AG04449 (cell line): ENCODE measurements around the gene STT3B.

Experiments
- CTCF ChIA-PET: fragments of 350-600 bp; formaldehyde crosslinking; extraction: SDS; loops from one replicate; lab custom pipeline; 2021; ENCODE audit warnings: antibody characterized with exemption; lab: Yijun Ruan, JAX
- POLR2A ChIA-PET: fragments of 400-600, 350-600 bp; formaldehyde crosslinking; extraction: SDS; loops from one replicate; lab custom pipeline; 2020; ENCODE audit warnings: antibody characterized with exemption, inconsistent platforms; lab: Yijun Ruan, JAX
- DNase-seq: peaks from one replicate; pipeline ENCODE4 v3.0.0-alpha.2; 2010; ENCODE audit warnings: low read depth, low spot score
- H3K4me3 ChIP-seq: 2 replicates; pipeline ENCODE4 v1.5.1; 2011; ENCODE audit warnings: low read depth, mild to moderate bottlenecking, control low read depth, low read length
- CTCF ChIP-seq: IDR thresholded peaks from one replicate; pipeline ENCODE4 v1.5.1; 2011; ENCODE audit warnings: mild to moderate bottlenecking, moderate library complexity, low read length, control low read depth, inconsistent platforms; ENCODE audit not compliant: insufficient read depth; ENCODE audit errors: missing control alignments

The STT3B gene

GRCh38 chr3:31514570-31514969, 18.2 kb upstream of the STT3B start:
- POLR2A ChIA-PET, result no interaction called here
- H3K4me3 ChIP-seq, result no peak overlapping the region
- TF ChIP-seq CTCF, result no peak
- DNase-seq, result no peak
- CTCF ChIA-PET, result no interaction called here

- ChIA-PET POLR2A (interaction anchor here (0.6 kb wide), 1 partner anchor 17 kb away, joined by 4 read pairs; no protein-coding TSS in a partner anchor), CTCF (interaction anchor here (1.6 kb wide), 1 partner anchor 16 kb away, joined by 3 read pairs; no protein-coding TSS in a partner anchor)
- no peak overlapping the region for H3K4me3 ChIP-seq
- TF ChIP-seq CTCF, result no peak
- no peak for DNase-seq
These were observed 17.0 kb upstream of the STT3B start for GRCh38 chr3:31515486-31516284.

- ChIA-PET POLR2A (no interaction called here), CTCF (interaction anchor here (1.6 kb wide), 1 partner anchor 15 kb away, joined by 3 read pairs; no protein-coding TSS in a partner anchor)
- TF ChIP-seq CTCF, result no peak
- H3K4me3 ChIP-seq, result no peak overlapping the region
- DNase-seq, result no peak
These were observed 16.0 kb upstream of the STT3B start for GRCh38 chr3:31516757-31517156.

- DNase-seq, result no peak
- TF ChIP-seq CTCF, result no peak
- ChIA-PET POLR2A (no interaction called here), CTCF (interaction anchor here (2.6 kb wide), 1 partner anchor 10 kb away, joined by 9 read pairs; the partner anchor contains the start of gene STT3B)
- H3K4me3 ChIP-seq, result no peak overlapping the region
These were observed 11.3 kb upstream of the STT3B start for GRCh38 chr3:31521468-31521867.

- no peak for DNase-seq
These were observed 10.6 kb upstream of the STT3B start for GRCh38 chr3:31522152-31522551.

More at GRCh38 chr3:31522152-31522551, 10.6 kb upstream of the STT3B start:
- ChIA-PET POLR2A (no interaction called here), CTCF (interaction anchor here (2.6 kb wide), 1 partner anchor 10 kb away, joined by 9 read pairs; the partner anchor contains the start of gene STT3B)
- TF ChIP-seq CTCF, result no peak
- no peak overlapping the region for H3K4me3 ChIP-seq
